T-cell (primary cell): ENCODE results near the gene HTR3E. TPM values are rescaled to one million over a fixed set of nuclear protein-coding genes. Genes with fewer than 3 reads are reported as not detected.
"Not testable (repeated sequence)": the region's sequence is repeated elsewhere in the genome, so short reads cannot be mapped to it uniquely, and the experiment has no call there.

Experiments
- ATAC-seq, 4 experiments: fragments of 200-7000 bp in 3 of 4; fragments of 150-1000 bp in 1 of 4; cut with Tn5 transposase; replicated peaks in 1 of 4; 1 replicate in 3 of 4; 2 replicates in 1 of 4; pipeline ENCODE4 v1.10.0; 2021; ENCODE audit warnings: moderate library complexity in 3 of 4, mild to moderate bottlenecking in 2 of 4, moderate number of reproducible peaks in 1 of 4
- CTCF ChIA-PET, 2 donors: fragments of 300-600 bp; sonication (Branson Sonifier 250); formaldehyde crosslinking; loops; one replicate each; lab custom pipeline; 2022; ENCODE audit warnings: antibody characterized with exemption in 2 of 2; lab: Charles Lee
- POLR2A ChIA-PET, 2 donors: fragments of 300-600 bp; sonication (Branson Sonifier 250); formaldehyde crosslinking; loops; one replicate each; lab custom pipeline; 2022; ENCODE audit warnings: antibody characterized with exemption in 2 of 2; lab: Charles Lee
- DNase-seq, 35 experiments: peaks; one replicate each; pipeline versions ENCODE4 v3.0.0 to v3.0.0-alpha.2; 2013 to 2023
- H3K27ac ChIP-seq: one replicate; pipeline ENCODE4 v1.5.1; 2013; ENCODE audit warnings: low read length
- H3K27me3 ChIP-seq, 2 experiments: replicated peaks in 1 of 2; 1 replicate in 1 of 2; 2 replicates in 1 of 2; pipeline versions ENCODE4 v1.6.1 to v1.7.0; 2013; ENCODE audit warnings: low read length in 1 of 2, mixed read lengths in 1 of 2; ENCODE audit not compliant: control insufficient read depth in 2 of 2, insufficient read depth in 2 of 2; ENCODE audit errors: extremely low read depth in 1 of 2
- H3K36me3 ChIP-seq, 2 donors: 1 replicate in 1 of 2; 2 replicates in 1 of 2; pipeline versions ENCODE4 v1.6.1 to v1.7.0; 2013; ENCODE audit warnings: low read length in 1 of 2; ENCODE audit not compliant: control insufficient read depth in 2 of 2, insufficient read depth in 1 of 2; ENCODE audit errors: extremely low read depth in 1 of 2
- H3K4me1 ChIP-seq, 2 experiments: 1 replicate in 1 of 2; 2 replicates in 1 of 2; pipeline versions ENCODE4 v1.6.1 to v1.7.0; 2013; ENCODE audit warnings: low read length in 2 of 2, mixed read lengths in 1 of 2; ENCODE audit not compliant: insufficient read depth in 2 of 2, control insufficient read depth in 1 of 2; ENCODE audit errors: extremely low read depth in 1 of 2
- H3K4me3 ChIP-seq, 2 donors: 1 replicate in 1 of 2; 2 replicates in 1 of 2; pipeline versions ENCODE4 v1.5.1 to v1.7.0; 2013; ENCODE audit warnings: mild to moderate bottlenecking in 2 of 2, low read length in 1 of 2, moderate library complexity in 1 of 2; ENCODE audit not compliant: control insufficient read depth in 1 of 2; ENCODE audit errors: extremely low read depth in 1 of 2
- H3K9me3 ChIP-seq: 2 replicates; pipeline ENCODE4 v1.7.0; 2013
- H3K27ac Mint-ChIP-seq, 2 donors: one replicate each; pipeline ENCODE4 v1.8.0; 2020 to 2021; ENCODE audit warnings: mild to moderate bottlenecking in 2 of 2, mixed read lengths in 2 of 2
- H3K27me3 Mint-ChIP-seq, 2 donors: one replicate each; pipeline ENCODE4 v1.8.0; 2021 to 2022; ENCODE audit warnings: mixed read lengths in 2 of 2
- H3K36me3 Mint-ChIP-seq: one replicate; pipeline ENCODE4 v1.8.0; 2021; ENCODE audit warnings: mixed read lengths
- H3K4me1 Mint-ChIP-seq, 3 donors: one replicate each; pipeline ENCODE4 v1.8.0; 2020 to 2022; ENCODE audit warnings: mixed read lengths in 3 of 3, mild to moderate bottlenecking in 1 of 3
- H3K4me3 Mint-ChIP-seq, 3 donors: one replicate each; pipeline ENCODE4 v1.8.0; 2020 to 2022; ENCODE audit warnings: mild to moderate bottlenecking in 3 of 3, mixed read lengths in 3 of 3, moderate library complexity in 3 of 3
- H3K9me3 Mint-ChIP-seq, 3 donors: one replicate each; pipeline ENCODE4 v1.8.0; 2020 to 2022; ENCODE audit warnings: mixed read lengths in 3 of 3
- WGBS: methylation state at CpG from one replicate; pipeline ENCODE4 v1.1.5; 2013; ENCODE audit warnings: missing lambda C conversion rate; ENCODE audit not compliant: insufficient coverage; 5-methylcytosine and 5-hydroxymethylcytosine counted together
- total RNA-seq, 35 experiments: library from RNA in 6 of 35; stranded (reverse) in 6 of 35; fragments of 120-200 nt in 1 of 35; gene quantifications; one replicate each; pipeline versions ENCODE4 v1.2.1 to v1.2.4 and lab custom pipeline; 2013 to 2026

Gene HTR3E
- total RNA-seq, 5 donors from 2014 or later (not counting 1 experiment from before 2014, with no cell fraction given): not detected

DNA sequence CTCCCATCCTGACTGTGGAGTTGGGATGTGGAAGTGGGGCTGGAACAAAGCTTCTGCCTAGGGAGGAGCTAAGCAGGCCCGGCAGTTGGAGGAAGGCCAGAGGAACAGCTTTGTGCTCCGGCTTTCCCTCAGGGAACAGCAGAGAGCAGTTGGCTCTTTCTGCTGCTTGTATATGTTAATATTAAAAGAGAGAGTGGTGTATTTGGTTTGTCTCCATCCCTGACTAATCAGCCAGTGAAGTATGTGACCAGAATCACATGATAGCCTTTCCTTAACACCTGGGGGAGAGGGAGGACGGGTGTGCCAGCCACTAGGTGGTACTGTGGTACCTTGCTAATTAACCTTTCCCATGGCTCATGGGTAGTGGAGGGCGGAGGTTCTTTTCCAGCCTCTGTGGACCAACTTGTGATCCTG is 48.3 kb downstream of the HTR3E start:
- Mint-ChIP-seq H3K9me3 (no peaks in the 10 kb centered on the region), H3K4me1 (no peaks in the 10 kb centered on the region), H3K4me3 (no peak overlapping the region), H3K27ac (no peak overlapping the region), H3K27me3 (no peaks in the 10 kb centered on the region), H3K36me3 (peaks cover 27% of the 10 kb centered on the region)
- H3K27me3 ChIP-seq: no peaks in the 10 kb centered on the region
- no peaks in the 10 kb centered on the region for H3K9me3 ChIP-seq
- H3K36me3 ChIP-seq: peaks cover 20 to 58% of the 10 kb centered on the region in 2 donors
- POLR2A ChIA-PET: no interaction called here
- ATAC-seq: peak; percentile 73 to 79 (median 74)
- WGBS: 100% methylated on average over 2 of the region's 4 CpGs
- H3K4me1 ChIP-seq: no peaks in the 10 kb centered on the region
- peak in 14 of 35 experiments; percentile 13 to 59 (median 22) for DNase-seq
- H3K4me3 ChIP-seq: no peak overlapping the region
- H3K27ac ChIP-seq: no peak overlapping the region
- CTCF ChIA-PET: interaction anchor here (0.6 to 2.6 kb wide), 3 partner anchors 10 to 105 kb away, joined by 3 to 8 read pairs (median 3); partner anchors contain the start of genes EEF1AKMT4 (in 1 of the 2) and EIF2B5 (in 1 of the 2)

GRCh38 chr3:184145751-184146270 is 48.9 kb downstream of the HTR3E start:
- Mint-ChIP-seq H3K27ac (no peak overlapping the region), H3K4me3 (no peak overlapping the region), H3K4me1 (no peaks in the 10 kb centered on the region), H3K36me3 (peaks cover 23% of the 10 kb centered on the region), H3K27me3 (no peaks in the 10 kb centered on the region), H3K9me3 (no peaks in the 10 kb centered on the region)
- WGBS: 80% methylated on average over 4 of the region's 8 CpGs
- H3K36me3 ChIP-seq: peaks cover 20 to 51% of the 10 kb centered on the region in 2 donors
- DNase-seq (no peak), ATAC-seq (no peak)
- H3K9me3 ChIP-seq: no peaks in the 10 kb centered on the region
- ChIA-PET POLR2A (no interaction called here), CTCF (interaction anchor here (0.5 to 2.6 kb wide), 3 partner anchors 11 to 397 kb away, joined by 3 to 8 read pairs (median 5); partner anchors contain the start of gene EIF2B5 (in 1 of the 2))
- H3K4me1 ChIP-seq: no peaks in the 10 kb centered on the region
- H3K27ac ChIP-seq: no peak overlapping the region
- H3K4me3 ChIP-seq: no peak overlapping the region
- H3K27me3 ChIP-seq: no peaks in the 10 kb centered on the region

- DNase-seq (no peak), ATAC-seq (no peak)
- no peaks in the 10 kb centered on the region for H3K27me3 ChIP-seq
- Mint-ChIP-seq H3K27ac (no peak overlapping the region), H3K4me3 (no peak overlapping the region), H3K9me3 (no peaks in the 10 kb centered on the region), H3K36me3 (peaks cover 4% of the 10 kb centered on the region), H3K27me3 (no peaks in the 10 kb centered on the region), H3K4me1 (no peaks in the 10 kb centered on the region)
- H3K4me3 ChIP-seq: no peak overlapping the region
- CTCF ChIA-PET: no interaction called here
- H3K9me3 ChIP-seq: no peaks in the 10 kb centered on the region
- WGBS: no CpG with 5 or more reads among the region's 3 CpGs
- H3K36me3 ChIP-seq: peaks cover 15 to 28% of the 10 kb centered on the region in 2 donors
- H3K4me1 ChIP-seq: no peaks in the 10 kb centered on the region
- no peak overlapping the region for H3K27ac ChIP-seq
- POLR2A ChIA-PET: no interaction called here
Measured at GRCh38 chr3:184148076-184148475, 51.2 kb downstream of the HTR3E start.

DNA sequence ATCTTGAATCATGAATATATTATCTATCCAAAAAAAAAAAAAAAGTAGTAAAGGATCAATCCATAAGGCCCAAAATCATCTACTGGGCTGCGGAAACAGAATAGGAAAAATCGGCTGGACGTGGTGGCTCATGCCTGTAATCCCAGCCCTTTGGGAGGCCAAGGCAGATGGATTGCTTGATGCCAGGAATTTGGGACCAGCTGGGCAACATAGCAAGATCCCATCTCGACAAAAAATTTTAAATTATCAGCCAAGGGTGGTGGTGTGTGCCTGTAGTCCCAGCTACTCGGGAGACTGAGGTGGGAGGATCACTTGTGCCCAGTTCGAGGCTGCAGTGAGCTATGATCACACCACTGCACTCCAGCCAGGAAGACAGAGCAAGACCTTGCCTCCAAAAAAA is 52.3 kb downstream of the HTR3E start:
- Mint-ChIP-seq H3K27me3 (no peaks in the 10 kb centered on the region), H3K4me1 (no peaks in the 10 kb centered on the region), H3K36me3 (peaks cover 4% of the 10 kb centered on the region), H3K27ac (no peak overlapping the region), H3K9me3 (no peaks in the 10 kb centered on the region), H3K4me3 (no peak overlapping the region)
- WGBS: 96% methylated on average over 3 of the region's 6 CpGs
- H3K4me3 ChIP-seq: no peak overlapping the region
- DNase-seq (no peak), ATAC-seq (no peak)
- CTCF ChIA-PET: interaction anchor here in 1 of 2 donors (0.6 kb wide), 1 partner anchor 719 kb away, joined by 4 read pairs; no protein-coding TSS in a partner anchor
- no peaks in the 10 kb centered on the region for H3K27me3 ChIP-seq
- H3K4me1 ChIP-seq: no peaks in the 10 kb centered on the region
- H3K27ac ChIP-seq: no peak overlapping the region
- H3K36me3 ChIP-seq: peaks cover 11 to 18% of the 10 kb centered on the region in 2 donors
- no peaks in the 10 kb centered on the region for H3K9me3 ChIP-seq
- POLR2A ChIA-PET: no interaction called here

DNA sequence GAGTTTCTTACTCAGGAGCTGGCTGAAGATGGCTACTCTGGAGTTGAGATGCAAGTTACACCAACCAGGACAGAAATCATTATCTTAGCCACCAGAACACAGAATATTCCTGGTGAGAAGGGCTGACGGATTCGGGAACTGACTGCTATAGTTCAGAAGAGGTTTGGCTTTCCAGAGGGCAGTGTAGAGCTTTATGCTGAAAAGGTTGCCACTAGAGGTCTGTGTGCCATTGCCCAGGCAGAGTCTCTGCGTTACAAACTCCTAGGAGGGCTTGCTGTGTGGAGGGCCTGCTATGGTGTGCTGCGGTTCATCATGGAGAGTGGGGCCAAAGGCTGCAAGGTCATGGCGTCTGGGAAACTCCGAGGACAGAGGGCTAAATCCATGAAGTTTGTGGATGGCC is 52.9 kb downstream of the HTR3E start:
- POLR2A ChIA-PET, H3K9me3 Mint-ChIP-seq, H3K4me1 Mint-ChIP-seq, H3K4me3 Mint-ChIP-seq, H3K27me3 Mint-ChIP-seq, H3K27ac Mint-ChIP-seq, DNase-seq, H3K4me3 ChIP-seq, H3K4me1 ChIP-seq, H3K9me3 ChIP-seq, H3K27ac ChIP-seq, H3K27me3 ChIP-seq, H3K36me3 Mint-ChIP-seq, ATAC-seq, CTCF ChIA-PET: not testable (repeated sequence)
- H3K36me3 ChIP-seq: peaks cover 11% of the 10 kb centered on the region in 2 donors
- 78% methylated on average over 5 of the region's 6 CpGs for whole genome bisulfite sequencing

GRCh38 chr3:184154885-184155643 is 58.2 kb downstream of the HTR3E start, which contains the start of gene DVL3:
Gene DVL3, plus strand, starts transcription at chr3:184155377. Its CDS starts 259 bp downstream, at chr3:184155636.
- peak within 1 kb of the TSS; percentile 74 to 86 for H3K4me3 ChIP-seq
- ChIA-PET POLR2A (interaction anchor here in 1 of 2 donors (0.9 kb wide), 1 partner anchor 14 kb away, joined by 3 read pairs; no protein-coding TSS in a partner anchor), CTCF (interaction anchor here in 1 of 2 donors (1.2 kb wide), 1 partner anchor 257 kb away, joined by 4 read pairs; no protein-coding TSS in a partner anchor)
- peak within 1 kb of the TSS; percentile 78 to 83 for H3K27ac Mint-ChIP-seq
- WGBS: 0% methylated on average over 81 of the region's 84 CpGs
- DNase-seq: peak in 17 of 35 experiments; percentile 3 to 64 (median 24)
- no peaks in the 10 kb centered on the region for H3K9me3 ChIP-seq
- peaks cover 7 to 23% of the 10 kb centered on the region in 2 experiments for H3K4me1 ChIP-seq
- no peaks in the 10 kb centered on the region for H3K9me3 Mint-ChIP-seq
- ATAC-seq: peak; percentile 75 to 82 (median 80)
- H3K27ac ChIP-seq: peak within 1 kb of the TSS; percentile 57
- H3K36me3 ChIP-seq: no peaks in the 10 kb centered on the region
- peak within 1 kb of the TSS; percentile 89 to 96 (median 91) for H3K4me3 Mint-ChIP-seq
- H3K36me3 Mint-ChIP-seq: peaks cover 2% of the 10 kb centered on the region
- H3K4me1 Mint-ChIP-seq: peaks cover 21 to 30% (median 29%) of the 10 kb centered on the region in 3 donors
- H3K27me3 ChIP-seq: no peaks in the 10 kb centered on the region
- no peaks in the 10 kb centered on the region for H3K27me3 Mint-ChIP-seq
